HG03342 (cell line): ENCODE results near the gene NFIA.
"Not testable (repeated sequence)": the region's sequence is repeated elsewhere in the genome, so short reads cannot be mapped to it uniquely, and the experiment has no call there.

ENCODE experiments used
- ATAC-seq: cut with Tn5 transposase; IDR thresholded peaks from one replicate; pipeline ENCODE4 v1.9.1; 2021; ENCODE audit warnings: mild to moderate bottlenecking, moderate library complexity; ENCODE audit not compliant: unreplicated experiment

Gene NFIA

GRCh38 chr1:61124696-61125095, 42.3 kb downstream of the NFIA start:
- no peak for ATAC-seq

DNA sequence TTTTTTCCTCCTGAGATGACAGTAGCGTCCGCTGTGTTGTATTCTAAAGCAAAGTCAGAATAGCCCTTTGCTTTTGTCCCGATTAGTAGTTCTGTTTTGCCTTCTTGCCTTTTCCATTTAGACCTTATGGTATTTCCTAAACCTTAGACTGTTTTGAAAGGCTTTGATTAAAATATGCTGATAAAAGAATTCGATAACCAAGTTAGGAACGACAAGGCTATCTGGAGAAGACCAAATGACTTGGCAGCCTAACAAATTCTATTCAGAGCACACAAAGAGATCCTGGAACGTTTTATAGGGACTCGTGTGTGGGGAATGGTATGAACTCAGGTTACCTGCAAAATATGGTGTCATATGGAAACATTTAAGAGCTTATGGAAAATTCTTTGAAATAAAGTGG, 42.9 kb downstream of the NFIA start:
- no peak for ATAC-seq

DNA sequence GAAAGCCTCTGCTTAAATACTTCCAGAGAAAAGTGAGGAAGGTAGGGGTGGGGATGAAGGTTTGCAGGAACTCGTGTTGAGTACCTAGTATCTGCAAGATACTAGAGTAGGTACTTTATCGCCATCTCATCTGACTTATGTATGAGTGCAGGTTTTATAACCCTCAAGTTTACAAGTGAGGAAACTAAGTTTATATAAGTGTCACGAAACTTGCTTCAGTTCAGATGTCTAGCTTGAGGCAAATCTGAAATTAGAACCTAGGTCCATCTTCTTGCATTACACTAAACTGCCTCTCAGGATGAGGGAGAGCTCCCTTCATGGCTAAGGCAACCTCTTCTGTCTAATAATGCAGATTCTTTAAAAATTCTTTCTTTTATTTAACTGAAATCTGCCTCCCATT, 43.5 kb downstream of the NFIA start:
- no peak for ATAC-seq

- not testable (repeated sequence) for ATAC-seq
Measured at GRCh38 chr1:61126843-61127242, 44.5 kb downstream of the NFIA start.

DNA sequence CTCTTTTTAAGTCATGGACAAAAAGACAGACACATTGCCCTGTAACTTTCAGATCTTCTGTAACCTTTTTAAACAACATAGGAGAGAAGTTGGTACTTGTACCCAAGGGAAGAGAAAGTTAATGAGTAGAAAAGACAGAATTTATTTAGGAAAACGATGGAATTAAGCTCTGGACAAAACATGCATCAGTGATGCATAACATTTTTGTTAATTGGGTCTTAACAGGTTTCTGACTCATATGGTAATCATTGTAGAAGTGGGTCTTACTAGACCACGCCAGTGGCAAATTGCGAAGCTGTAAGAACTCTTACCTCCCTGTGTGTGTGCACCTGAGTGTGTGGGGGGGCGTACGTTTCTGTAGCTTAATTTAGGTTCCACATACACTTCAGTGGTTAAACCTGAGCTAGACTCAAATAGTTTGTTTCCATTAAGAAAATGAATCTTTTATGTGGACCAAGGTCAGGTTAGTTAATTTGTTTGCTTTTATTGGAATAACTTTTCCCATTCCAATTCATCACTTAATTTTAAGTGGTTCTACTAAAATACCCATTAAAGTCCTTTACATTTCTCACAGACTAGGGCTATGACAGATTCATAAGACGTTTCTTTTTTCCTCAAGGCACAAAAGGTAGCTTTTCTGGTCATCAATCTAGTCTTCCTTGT, 48.1 kb downstream of the NFIA start:
- no peak for ATAC-seq

GRCh38 chr1:61131248-61131647, 48.9 kb downstream of the NFIA start:
- no peak for ATAC-seq

GRCh38 chr1:61131716-61132115, 49.4 kb downstream of the NFIA start:
- ATAC-seq: no peak

- ATAC-seq: no peak
Measured at GRCh38 chr1:61132176-61132638, 49.8 kb downstream of the NFIA start.

DNA sequence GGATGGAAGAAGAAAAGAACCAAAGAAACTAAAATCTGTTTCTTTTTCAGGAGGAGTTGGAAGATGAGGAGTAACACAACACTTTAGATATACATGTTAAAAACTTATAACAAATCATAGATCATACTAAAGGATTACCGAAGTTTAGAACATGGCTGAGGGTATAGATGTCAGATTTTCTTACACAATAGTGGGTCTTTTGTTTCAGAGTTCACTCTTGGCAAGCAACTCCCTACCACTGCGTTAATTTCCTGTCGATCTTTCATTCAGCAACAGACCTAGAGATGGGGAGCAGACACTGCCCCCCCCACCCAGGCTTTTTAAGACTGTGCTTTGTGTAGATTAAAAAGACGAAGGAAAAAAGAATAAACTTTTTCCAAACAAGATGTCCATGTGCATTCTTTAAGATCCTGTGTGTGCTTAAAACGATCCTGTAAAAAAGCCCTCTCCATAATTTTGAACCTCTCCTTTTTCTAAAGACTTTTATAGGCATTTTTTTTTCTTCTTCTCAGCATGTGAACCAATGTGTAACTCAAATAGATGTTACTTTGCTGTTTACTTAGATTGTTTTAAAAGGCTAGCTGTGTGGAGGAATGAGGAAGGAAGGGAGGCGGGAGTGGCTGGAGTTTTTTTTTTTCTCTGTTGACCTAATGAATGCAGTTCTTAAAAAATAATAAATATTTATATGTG, 50.4 kb downstream of the NFIA start:
- no peak for ATAC-seq

DNA sequence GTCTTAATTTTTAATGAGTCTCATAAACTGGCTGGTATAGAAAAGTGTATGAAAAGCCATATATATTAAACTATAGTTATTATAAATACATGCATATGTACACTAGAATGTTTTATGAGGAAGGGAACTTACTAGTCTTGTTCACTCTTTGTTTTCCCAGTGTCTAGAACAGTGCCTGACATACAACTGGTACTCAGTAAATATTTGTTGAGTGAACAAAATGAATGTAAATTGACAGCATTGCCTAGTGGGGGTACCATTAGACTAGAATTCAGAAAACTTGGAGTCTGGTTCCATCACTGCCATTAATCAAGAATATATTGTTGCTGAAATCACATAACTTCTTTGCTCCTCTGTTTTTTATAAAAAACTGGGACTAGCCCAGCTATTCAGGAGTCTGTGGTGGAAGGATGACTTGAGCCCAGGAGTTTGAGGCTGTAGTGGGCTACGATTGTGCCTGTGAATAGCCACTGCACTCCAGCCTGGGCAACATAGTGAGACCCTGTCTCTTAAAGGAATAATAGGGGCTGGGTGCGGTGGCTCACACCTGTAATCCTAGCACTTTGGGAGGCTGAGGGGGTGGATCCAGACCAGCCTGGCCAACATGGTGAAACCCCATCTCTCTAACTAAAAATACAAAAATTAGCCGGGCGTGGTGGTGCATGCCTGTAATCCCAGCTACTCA, 51.1 kb downstream of the NFIA start:
- ATAC-seq: no peak

GRCh38 chr1:61135291-61135690, 52.9 kb downstream of the NFIA start:
- no peak for ATAC-seq

DNA sequence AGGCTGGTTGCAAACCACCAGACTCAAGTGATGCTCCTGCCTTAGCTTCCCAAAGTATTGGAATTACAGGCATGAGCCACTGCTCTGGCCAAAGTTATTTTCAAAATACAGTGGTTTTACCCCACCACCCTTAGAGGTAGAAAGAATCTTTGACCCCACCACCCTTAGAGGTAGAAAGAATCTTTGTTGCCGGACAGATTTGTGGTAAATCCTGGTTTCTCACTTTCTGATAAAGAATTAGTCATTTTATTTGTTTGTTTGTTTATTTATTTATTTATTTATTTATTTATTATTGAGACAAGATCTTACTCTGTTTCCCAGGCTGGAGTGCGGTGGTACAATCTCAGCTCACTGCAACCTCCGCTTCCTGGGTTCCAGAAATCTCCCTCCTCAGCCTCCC, 55.9 kb downstream of the NFIA start:
- ATAC-seq: no peak

DNA sequence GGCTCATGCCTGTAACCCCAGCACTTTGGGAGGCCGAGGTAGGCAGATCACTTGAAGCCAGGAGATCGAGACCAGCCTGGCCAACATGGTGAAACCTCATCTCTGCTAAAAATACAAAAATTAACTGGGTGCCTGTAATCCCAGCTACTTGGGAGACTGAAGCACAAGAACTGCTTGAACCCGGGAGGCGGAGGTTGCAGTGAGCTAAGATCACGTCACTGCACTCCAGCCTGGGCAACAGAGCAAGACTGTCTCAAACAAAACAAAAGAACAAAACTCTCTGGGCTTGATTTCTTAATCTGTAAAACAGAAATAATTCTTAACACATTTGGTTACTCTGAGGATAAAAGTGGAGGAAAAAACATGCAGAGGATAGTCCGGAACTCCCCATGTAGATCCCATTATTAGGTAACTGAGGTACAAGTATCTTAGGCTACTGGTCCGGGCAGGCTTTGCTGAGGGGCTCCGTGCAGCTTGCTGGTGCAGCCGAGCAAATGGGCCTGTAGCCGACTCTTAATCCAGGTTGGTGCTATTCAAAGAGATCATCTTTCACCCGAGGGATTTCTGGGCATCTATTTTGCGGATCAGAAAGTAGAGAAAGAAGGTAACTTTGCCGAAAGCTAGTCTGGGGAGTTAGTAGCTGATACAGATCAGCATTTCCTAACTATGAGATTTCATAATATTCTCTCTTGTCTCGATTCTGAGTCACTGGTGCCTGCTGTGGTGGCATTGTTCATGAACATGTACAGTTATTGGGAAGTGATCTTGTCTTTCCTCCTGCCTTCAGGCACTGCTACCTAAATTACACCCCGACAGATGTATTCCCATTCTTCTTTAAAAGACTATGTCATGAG, 56.8 kb downstream of the NFIA start:
- no peak for ATAC-seq

- no peak for ATAC-seq
Measured at GRCh38 chr1:61139775-61140549, 57.6 kb downstream of the NFIA start.

DNA sequence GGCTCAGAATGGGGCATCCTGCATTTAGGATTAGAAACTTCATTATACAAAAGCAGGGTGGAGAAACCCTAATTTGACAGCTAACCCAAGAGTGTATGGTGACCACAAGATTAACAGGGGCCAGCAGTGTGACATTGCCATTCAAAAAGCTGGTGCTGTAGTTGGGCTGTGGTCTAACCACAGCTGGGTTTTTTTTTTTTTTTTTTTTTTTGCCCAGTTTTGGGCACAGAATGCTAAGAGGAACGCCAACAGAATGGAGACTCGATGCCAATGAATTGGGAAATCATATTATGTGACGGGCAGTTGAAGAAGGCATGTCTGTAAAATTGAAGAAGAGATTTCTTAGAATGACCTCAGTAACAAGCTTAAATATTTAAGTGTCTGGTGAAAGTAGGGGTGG, 58.4 kb downstream of the NFIA start:
- ATAC-seq: no peak

GRCh38 chr1:61141288-61142042, 59.1 kb downstream of the NFIA start:
- ATAC-seq: no peak

DNA sequence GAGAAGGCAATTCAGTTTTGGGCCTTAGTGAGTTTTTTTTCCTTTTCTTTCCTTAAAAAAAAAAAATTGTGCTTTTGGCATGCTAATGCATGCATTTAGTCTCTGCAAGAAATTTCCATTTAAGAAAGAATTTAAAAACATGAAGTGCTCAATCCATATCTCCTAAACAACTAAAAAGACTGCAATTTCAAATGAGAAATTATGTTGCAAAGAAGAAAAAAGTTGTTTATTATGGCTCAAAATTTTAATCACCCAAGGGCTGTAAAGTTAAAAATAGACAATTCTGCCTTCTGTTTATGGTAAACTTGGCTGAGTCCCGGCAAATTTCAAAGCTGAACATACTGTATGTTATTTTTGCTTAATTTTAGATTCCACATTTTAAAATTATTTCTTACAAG, 59.7 kb downstream of the NFIA start:
- ATAC-seq: no peak

GRCh38 chr1:61142726-61143500, 60.6 kb downstream of the NFIA start:
- no peak for ATAC-seq
